ENCODE measurements around the gene CPSF3. TPM values are rescaled to one million over a fixed set of nuclear protein-coding genes. Genes with fewer than 3 reads are reported as not detected.
"Not testable (repeated sequence)": the region's sequence is repeated elsewhere in the genome, so short reads cannot be mapped to it uniquely, and the experiment has no call there.

The CPSF3 gene
- total RNA-seq, 1 donor from 2014 or later: 40.3 TPM

DNA sequence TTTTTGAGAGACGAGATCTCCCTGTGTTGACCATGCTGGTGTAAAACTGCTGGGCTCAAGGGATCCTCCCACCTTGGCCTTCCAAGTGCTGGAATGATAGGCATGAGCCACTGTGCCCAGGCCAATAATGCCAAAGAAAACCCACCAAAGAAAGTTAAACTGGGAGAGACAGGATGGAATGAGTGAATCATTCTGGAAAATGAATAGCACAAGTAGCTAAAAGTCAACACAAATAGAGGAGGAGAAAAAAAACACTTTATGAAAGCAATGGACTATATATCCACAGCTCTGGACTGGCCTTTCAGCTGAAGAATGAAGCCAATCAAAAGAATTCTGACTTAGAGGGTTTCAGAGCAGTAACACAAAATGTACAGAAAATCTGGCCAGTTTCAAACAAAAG lies 74.8 kb downstream of the CPSF3 start:
- DNase-seq (ENCODE audit: low read depth) (peak; percentile 47), FAIRE-seq (no peak)
- H3K27ac ChIP-seq (ENCODE audit: low read depth, low read length): peak overlapping the region; percentile 10
- H3K4me1 Mint-ChIP-seq (ENCODE audit: low read depth, unreplicated experiment): peaks cover 11% of the 10 kb centered on the region
- no peaks in the 10 kb centered on the region for H3K27me3 Mint-ChIP-seq (ENCODE audit: low read depth, unreplicated experiment)
- no peaks in the 10 kb centered on the region for H3K79me2 ChIP-seq (ENCODE audit: insufficient read depth, low read length)
- H3K27me3 ChIP-seq (ENCODE audit: insufficient read depth, low read length): no peaks in the 10 kb centered on the region
- H3K36me3 ChIP-seq (ENCODE audit: insufficient read depth, low read length): peaks cover 37% of the 10 kb centered on the region
- no peaks in the 10 kb centered on the region for H3K9me3 ChIP-seq (ENCODE audit: insufficient read depth, low read depth, low read length)
- H2AFZ ChIP-seq (ENCODE audit: low read depth, low read length): no peak overlapping the region
- no peak overlapping the region for H3K4me3 Mint-ChIP-seq (ENCODE audit: unreplicated experiment)
- H4K20me1 ChIP-seq (ENCODE audit: insufficient read depth, low read length): peaks cover 18% of the 10 kb centered on the region
- no peaks in the 10 kb centered on the region for H3K9me3 Mint-ChIP-seq (ENCODE audit: unreplicated experiment)
- no peak overlapping the region for H3K27ac Mint-ChIP-seq (ENCODE audit: unreplicated experiment)
- H3K4me2 ChIP-seq (ENCODE audit: low read length): peak overlapping the region; percentile 19
- no peak overlapping the region for H3K4me3 ChIP-seq (ENCODE audit: insufficient read depth, low read depth, low read length)
- peaks cover 15% of the 10 kb centered on the region for H3K36me3 Mint-ChIP-seq (ENCODE audit: low read depth, unreplicated experiment)
- TF ChIP-seq EZH2 (IDR thresholded peaks at IDR 0.05; ENCODE audit: insufficient read depth, low read length) (no peak), CTCF (IDR thresholded peaks at IDR 0.05; ENCODE audit: insufficient read depth, low read depth, low read length) (no peak)
- H3K4me1 ChIP-seq (ENCODE audit: insufficient read depth, low read length): peaks cover 9% of the 10 kb centered on the region
- H3K9ac ChIP-seq (ENCODE audit: low read length): peak overlapping the region; percentile 2

DNA sequence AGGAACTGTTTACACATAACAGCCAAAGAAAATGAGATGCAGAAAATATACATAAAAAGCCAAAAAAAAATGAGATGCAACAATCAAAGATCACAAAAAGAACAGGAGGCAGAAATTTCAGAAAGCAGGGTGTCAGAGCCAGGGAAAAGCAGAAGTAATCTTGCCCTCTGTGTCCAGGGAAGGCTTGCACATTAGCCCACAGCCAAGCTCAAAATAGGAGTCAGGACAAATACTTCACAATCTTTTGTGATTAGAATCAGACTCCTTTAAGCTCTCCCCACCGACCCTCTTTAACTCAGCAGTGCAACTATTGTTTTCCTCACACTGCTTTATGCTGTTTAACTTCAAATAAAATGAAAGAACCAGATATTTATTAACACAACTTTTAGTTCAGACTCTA lies 85.5 kb downstream of the CPSF3 start:
- no peak for DNase-seq (ENCODE audit: low read depth)
- no peaks in the 10 kb centered on the region for H3K9me3 ChIP-seq (ENCODE audit: insufficient read depth, low read depth, low read length)
- Mint-ChIP-seq H3K36me3 (ENCODE audit: low read depth, unreplicated experiment) (peaks cover 14% of the 10 kb centered on the region), H3K27me3 (ENCODE audit: low read depth, unreplicated experiment) (no peaks in the 10 kb centered on the region), H3K27ac (ENCODE audit: unreplicated experiment) (no peak overlapping the region), H3K4me1 (ENCODE audit: low read depth, unreplicated experiment) (peaks cover 15% of the 10 kb centered on the region), H3K4me3 (ENCODE audit: unreplicated experiment) (no peak overlapping the region), H3K9me3 (ENCODE audit: unreplicated experiment) (no peaks in the 10 kb centered on the region)
- peaks cover 5% of the 10 kb centered on the region for H4K20me1 ChIP-seq (ENCODE audit: insufficient read depth, low read length)
- no peak for FAIRE-seq
- peaks cover 7% of the 10 kb centered on the region for H3K79me2 ChIP-seq (ENCODE audit: insufficient read depth, low read length)
- H3K4me2 ChIP-seq (ENCODE audit: low read length): no peak overlapping the region
- no peak overlapping the region for H2AFZ ChIP-seq (ENCODE audit: low read depth, low read length)
- no peak overlapping the region for H3K27ac ChIP-seq (ENCODE audit: low read depth, low read length)
- TF ChIP-seq EZH2 (IDR thresholded peaks at IDR 0.05; ENCODE audit: insufficient read depth, low read length): no peak
- TF ChIP-seq CTCF (IDR thresholded peaks at IDR 0.05; ENCODE audit: insufficient read depth, low read depth, low read length): no peak
- no peaks in the 10 kb centered on the region for H3K27me3 ChIP-seq (ENCODE audit: insufficient read depth, low read length)
- H3K4me3 ChIP-seq (ENCODE audit: insufficient read depth, low read depth, low read length): no peak overlapping the region
- no peak overlapping the region for H3K9ac ChIP-seq (ENCODE audit: low read length)
- H3K4me1 ChIP-seq (ENCODE audit: insufficient read depth, low read length): no peaks in the 10 kb centered on the region
- H3K36me3 ChIP-seq (ENCODE audit: insufficient read depth, low read length): peaks cover 13% of the 10 kb centered on the region

DNA sequence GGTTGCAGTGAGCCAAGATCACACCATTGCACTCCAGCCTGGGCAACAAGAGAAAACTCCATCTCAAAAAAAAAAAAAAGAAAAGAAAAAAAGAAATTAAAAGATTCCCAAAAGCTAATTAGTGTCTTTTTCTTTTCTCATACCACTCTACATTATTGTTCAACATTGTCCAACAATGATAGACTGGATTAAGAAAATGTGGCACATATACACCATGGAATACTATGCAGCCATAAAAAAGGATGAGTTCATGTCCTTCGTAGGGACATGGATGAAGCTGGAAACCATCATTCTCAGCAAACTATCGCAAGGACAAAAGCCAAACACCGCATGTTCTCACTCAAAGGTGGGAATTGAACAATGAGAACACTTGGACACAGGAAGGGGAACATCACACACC lies 90.5 kb downstream of the CPSF3 start:
- Histone ChIP-seq H4K20me1 (ENCODE audit: insufficient read depth, low read length) (peaks cover 11% of the 10 kb centered on the region), H3K36me3 (ENCODE audit: insufficient read depth, low read length) (peaks cover 14% of the 10 kb centered on the region)
- H3K4me3 Mint-ChIP-seq (ENCODE audit: unreplicated experiment); H2AFZ ChIP-seq (ENCODE audit: low read depth, low read length); H3K27me3 Mint-ChIP-seq (ENCODE audit: low read depth, unreplicated experiment); H3K9me3 ChIP-seq (ENCODE audit: insufficient read depth, low read depth, low read length); H3K9ac ChIP-seq (ENCODE audit: low read length); H3K4me2 ChIP-seq (ENCODE audit: low read length); H3K27me3 ChIP-seq (ENCODE audit: insufficient read depth, low read length); DNase-seq (ENCODE audit: low read depth); H3K27ac ChIP-seq (ENCODE audit: low read depth, low read length); H3K4me1 Mint-ChIP-seq (ENCODE audit: low read depth, unreplicated experiment); FAIRE-seq; H3K4me1 ChIP-seq (ENCODE audit: insufficient read depth, low read length); H3K27ac Mint-ChIP-seq (ENCODE audit: unreplicated experiment); H3K79me2 ChIP-seq (ENCODE audit: insufficient read depth, low read length); H3K4me3 ChIP-seq (ENCODE audit: insufficient read depth, low read depth, low read length); H3K9me3 Mint-ChIP-seq (ENCODE audit: unreplicated experiment): not testable (repeated sequence)
- peaks cover 16% of the 10 kb centered on the region for H3K36me3 Mint-ChIP-seq (ENCODE audit: low read depth, unreplicated experiment)

All from astrocyte (in vitro differentiated cells and primary cell).